GM23338 (cell line): ENCODE results near the gene OR56B4. TPM values are rescaled to one million over a fixed set of nuclear protein-coding genes. Genes with fewer than 3 reads are reported as not detected.

Source experiments
- ATAC-seq: fragments of 200-7000 bp; cut with Tn5 transposase; 3 replicates; pipeline ENCODE4 v1.9.1; 2020
- DNase-seq: peaks from one replicate; pipeline ENCODE4 v3.0.0-alpha.2; 2015; ENCODE audit warnings: low spot score
- H2AFZ ChIP-seq: fragments of 200-600 bp; sonication (generic); 2 replicates; pipeline ENCODE4 v1.8.0; 2016; ENCODE audit warnings: antibody characterized with exemption, mild to moderate bottlenecking, moderate library complexity
- H3F3A ChIP-seq: fragments of 200-600 bp; sonication (generic); replicated peaks from 2 replicates; pipeline ENCODE4 v1.8.0; 2017; ENCODE audit warnings: antibody characterized with exemption, mixed run types, low read depth
- H3K27ac ChIP-seq: fragments of 200-600 bp; sonication (generic); 2 replicates; pipeline ENCODE4 v1.6.1; 2016; ENCODE audit warnings: low read depth
- H3K27me3 ChIP-seq: fragments of 200-600 bp; sonication (generic); 2 replicates; pipeline ENCODE4 v1.8.0; 2016; ENCODE audit warnings: mild to moderate bottlenecking, mixed run types, moderate library complexity; ENCODE audit not compliant: insufficient read depth
- H3K36me3 ChIP-seq: fragments of 200-600 bp; sonication (generic); 2 replicates; pipeline ENCODE4 v1.8.0; 2016; ENCODE audit warnings: mild to moderate bottlenecking; ENCODE audit not compliant: insufficient read depth
- H3K4me1 ChIP-seq: fragments of 200-600 bp; sonication (generic); 2 replicates; pipeline ENCODE4 v1.8.0; 2016; ENCODE audit warnings: mild to moderate bottlenecking, moderate library complexity; ENCODE audit not compliant: insufficient read depth
- H3K4me2 ChIP-seq: fragments of 200-600 bp; sonication (generic); 2 replicates; pipeline ENCODE4 v1.7.1; 2017; ENCODE audit warnings: mixed run types
- H3K4me3 ChIP-seq: fragments of 200-600 bp; sonication (generic); 2 replicates; pipeline ENCODE4 v1.6.1; 2016; ENCODE audit warnings: mixed run types
- H3K79me2 ChIP-seq: fragments of 200-600 bp; sonication (generic); replicated peaks from 2 replicates; pipeline ENCODE4 v1.8.0; 2017; ENCODE audit warnings: mild to moderate bottlenecking; ENCODE audit not compliant: insufficient read depth
- H3K9me2 ChIP-seq: fragments of 200-600 bp; sonication (generic); 2 replicates; pipeline ENCODE4 v1.8.0; 2017; ENCODE audit not compliant: insufficient read depth
- H4K20me1 ChIP-seq: fragments of 200-600 bp; sonication (generic); replicated peaks from 2 replicates; pipeline ENCODE4 v1.8.0; 2017; ENCODE audit warnings: mild to moderate bottlenecking; ENCODE audit not compliant: insufficient read depth
- H3K27ac Mint-ChIP-seq: 2 replicates; pipeline ENCODE4 v1.8.0; 2020; ENCODE audit warnings: inconsistent platforms, mild to moderate bottlenecking, moderate library complexity, mixed read lengths
- H3K27me3 Mint-ChIP-seq: 3 replicates; pipeline ENCODE4 v1.8.0; 2022; ENCODE audit warnings: low read depth, mild to moderate bottlenecking, moderate library complexity, mixed read lengths, inconsistent platforms; ENCODE audit not compliant: insufficient read depth, poor library complexity
- H3K36me3 Mint-ChIP-seq: 3 replicates; pipeline ENCODE4 v1.8.0; 2021; ENCODE audit warnings: low read depth, mild to moderate bottlenecking, inconsistent platforms, moderate library complexity, mixed read lengths
- H3K4me1 Mint-ChIP-seq: 3 replicates; pipeline ENCODE4 v1.8.0; 2020; ENCODE audit warnings: mild to moderate bottlenecking, inconsistent platforms, mixed read lengths
- H3K4me3 Mint-ChIP-seq: 3 replicates; pipeline ENCODE4 v1.8.0; 2021; ENCODE audit warnings: moderate library complexity, mild to moderate bottlenecking, inconsistent platforms, mixed read lengths
- H3K9me3 Mint-ChIP-seq: 3 replicates; pipeline ENCODE4 v1.8.0; 2020; ENCODE audit warnings: moderate library complexity, mild to moderate bottlenecking, inconsistent platforms, mixed read lengths
- CREB1 ChIP-seq: fragments of 250-450 bp; sonication (Bioruptor Pico); IDR thresholded peaks from 2 replicates; pipeline ENCODE4 v1.5.0; 2020; ENCODE audit warnings: low read depth, mild to moderate bottlenecking, moderate library complexity
- CTCF ChIP-seq, 2 experiments: fragments of 200-600 bp in 1 of 2; sonication (generic) in 1 of 2; conservative IDR thresholded peaks; 2 replicates each; pipeline versions ENCODE4 v1.5.1 to v1.6.1; 2016 to 2017; ENCODE audit warnings: antibody characterized with exemption in 2 of 2, low read depth in 2 of 2, mild to moderate bottlenecking in 2 of 2, moderate library complexity in 1 of 2
- ETS1 ChIP-seq: IDR thresholded peaks from 2 replicates; pipeline ENCODE4 v1.6.1; 2016; ENCODE audit warnings: antibody characterized with exemption
- EZH2 ChIP-seq: fragments of 200-600 bp; sonication (generic); IDR thresholded peaks from one replicate; pipeline ENCODE4 v1.8.0; 2017; ENCODE audit warnings: antibody characterized with exemption, mild to moderate bottlenecking, low read depth; ENCODE audit not compliant: unreplicated experiment
- EZH2phosphoT487 ChIP-seq: fragments of 200-600 bp; sonication (generic); IDR thresholded peaks from one replicate; pipeline ENCODE4 v1.8.1; 2018; ENCODE audit warnings: antibody characterized with exemption; ENCODE audit not compliant: unreplicated experiment
- JUNB ChIP-seq: IDR thresholded peaks from one replicate; pipeline ENCODE4 v1.6.1; 2016; ENCODE audit warnings: antibody characterized with exemption; ENCODE audit not compliant: unreplicated experiment
- NANOG ChIP-seq: IDR thresholded peaks from 2 replicates; pipeline ENCODE4 v1.6.1; 2016; ENCODE audit warnings: antibody characterized with exemption, borderline replicate concordance
- POLR2AphosphoS5 ChIP-seq: IDR thresholded peaks from 2 replicates; pipeline ENCODE4 v1.6.1; 2016; ENCODE audit warnings: antibody characterized with exemption, low read depth
- REST ChIP-seq: IDR thresholded peaks from one replicate; pipeline ENCODE4 v1.6.1; 2018; ENCODE audit warnings: antibody characterized with exemption; ENCODE audit not compliant: unreplicated experiment
- STAT1 ChIP-seq: IDR thresholded peaks from one replicate; pipeline ENCODE4 v1.6.1; 2016; ENCODE audit warnings: antibody characterized with exemption; ENCODE audit not compliant: unreplicated experiment
- ZNF114 ChIP-seq: fragments of 250-450 bp; sonication (Bioruptor Pico); IDR thresholded peaks from 2 replicates; pipeline ENCODE4 v1.5.0; 2020; ENCODE audit warnings: mild to moderate bottlenecking, moderate library complexity
- ZNF462 ChIP-seq: fragments of 250-450 bp; sonication (Bioruptor Pico); IDR thresholded peaks from 2 replicates; pipeline ENCODE4 v1.5.0; 2020; ENCODE audit warnings: mild to moderate bottlenecking, moderate library complexity
- polyA plus RNA-seq: library from polyadenylated mRNA; unstranded; fragments of >200 nt; fragmentation: Nextera tagmentation; extraction: Ambion mirVana; gene quantifications from 2 replicates; pipeline ENCODE4 v1.2.1, GENCODE V29; 2016
- total RNA-seq: library from RNA; depleted of rRNA; stranded (reverse); fragments of >200 nt; shearing (Covaris generic); gene quantifications from 2 replicates; pipeline ENCODE4 v1.2.3, GENCODE V29; 2014

OR56B4 gene
- total and polyA plus RNA-seq, 2 experiments from 2014 or later = not detected

- TF ChIP-seq EZH2phosphoT487 = no peak
- TF ChIP-seq CREB1 (CRISPR knock-in tag) = no peak
- TF ChIP-seq STAT1 = no peak
Observed at GRCh38 chr11:6084587-6084986, 22.9 kb upstream of the OR56B4 start (continued).

GRCh38 chr11:6094186-6094585 is 13.3 kb upstream of the OR56B4 start:
- Histone ChIP-seq H3K27me3 (no peaks in the 10 kb centered on the region), H3K79me2 (no peaks in the 10 kb centered on the region), H4K20me1 (no peaks in the 10 kb centered on the region), H3K4me3 (no peak overlapping the region), H3F3A (no peaks in the 10 kb centered on the region), H3K36me3 (no peaks in the 10 kb centered on the region), H2AFZ (no peak overlapping the region), H3K4me2 (no peak overlapping the region), H3K9me2 (no peaks in the 10 kb centered on the region), H3K27ac (no peak overlapping the region), H3K4me1 (no peaks in the 10 kb centered on the region)
- H3K27ac Mint-ChIP-seq = no peak overlapping the region
- no peaks in the 10 kb centered on the region for H3K4me1 Mint-ChIP-seq
- no peak for DNase-seq
- H3K27me3 Mint-ChIP-seq = no peaks in the 10 kb centered on the region
- H3K36me3 Mint-ChIP-seq = no peaks in the 10 kb centered on the region
- no peak overlapping the region for H3K4me3 Mint-ChIP-seq
- ATAC-seq = no peak
- peaks cover 6% of the 10 kb centered on the region; the same call in 1 of the 3 replicates for H3K9me3 Mint-ChIP-seq
- TF ChIP-seq CTCF (conservative IDR thresholded peaks at IDR 0.05; ENCODE audit: low read depth in 2 of 2) = no peak
- no peak for TF ChIP-seq JUNB
- no peak for TF ChIP-seq REST
- TF ChIP-seq ZNF462 (CRISPR knock-in tag) = no peak
- no peak for TF ChIP-seq EZH2phosphoT487
- TF ChIP-seq POLR2AphosphoS5 = no peak
- no peak for TF ChIP-seq ZNF114 (CRISPR knock-in tag)
- no peak for TF ChIP-seq ETS1
- no peak for TF ChIP-seq STAT1
- no peak for TF ChIP-seq CREB1 (CRISPR knock-in tag)
- TF ChIP-seq EZH2 = no peak
- no peak for TF ChIP-seq NANOG
